Fibroblast of pulmonary artery (primary cell): ENCODE measurements around the gene KSR2.
"Not testable (repeated sequence)": the region's sequence is repeated elsewhere in the genome, so short reads cannot be mapped to it uniquely, and the experiment has no call there.

ENCODE experiments used
- DNase-seq: peaks from one replicate; pipeline ENCODE4 v3.0.0-alpha.2; 2010; ENCODE audit warnings: low read depth
- H3K4me3 ChIP-seq: replicated peaks from 2 replicates; pipeline ENCODE4 v1.5.1; 2011; ENCODE audit warnings: low read depth, mild to moderate bottlenecking, control low read depth, low read length, moderate library complexity
- TF ChIP-seq, protein P1 (sequence below): IDR thresholded peaks from 2 replicates; pipeline ENCODE4 v1.5.1; 2011; ENCODE audit warnings: mild to moderate bottlenecking, control low read depth, low read length, inconsistent platforms; ENCODE audit errors: missing control alignments

Gene KSR2

DNA sequence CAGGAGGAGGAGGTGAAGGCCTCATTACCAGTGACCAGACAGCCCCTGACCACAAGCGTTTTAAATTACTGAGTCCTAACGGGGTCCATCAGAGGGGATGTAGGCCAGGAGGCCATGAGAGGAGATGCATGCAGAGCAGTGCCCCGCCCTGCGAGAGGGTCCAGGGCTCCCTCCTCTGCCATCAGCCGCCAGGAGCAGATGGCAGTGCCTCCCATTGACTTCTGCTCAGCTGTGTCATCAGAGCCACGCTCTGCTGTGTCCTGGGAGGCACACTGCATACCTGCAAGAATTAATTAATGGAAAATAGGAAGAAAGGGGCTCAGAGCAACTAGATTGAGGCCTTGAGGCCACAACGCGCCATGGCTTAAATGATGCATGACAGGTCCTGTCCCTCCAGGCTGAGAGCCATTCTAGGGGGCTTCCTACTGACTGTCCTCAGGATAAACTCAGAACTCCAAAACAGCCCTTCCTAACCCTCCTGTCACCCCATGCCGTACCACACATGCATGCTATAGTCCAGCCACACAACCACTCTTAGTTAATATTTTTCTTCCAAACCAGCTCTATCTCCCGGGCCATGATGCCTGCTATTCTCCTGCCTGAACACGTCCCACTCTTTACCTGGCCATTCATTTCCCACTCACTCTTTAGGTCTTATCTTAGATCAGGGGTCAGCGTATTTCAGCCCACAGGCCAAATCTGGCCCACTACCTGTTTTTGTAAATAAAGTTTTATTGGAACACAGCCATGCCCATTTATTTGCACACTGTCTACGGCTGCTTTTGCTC lies 235.8 kb downstream of the KSR2 start:
- DNase-seq = no peak
- no peak overlapping the region for H3K4me3 ChIP-seq
- TF ChIP-seq, protein P1, sequence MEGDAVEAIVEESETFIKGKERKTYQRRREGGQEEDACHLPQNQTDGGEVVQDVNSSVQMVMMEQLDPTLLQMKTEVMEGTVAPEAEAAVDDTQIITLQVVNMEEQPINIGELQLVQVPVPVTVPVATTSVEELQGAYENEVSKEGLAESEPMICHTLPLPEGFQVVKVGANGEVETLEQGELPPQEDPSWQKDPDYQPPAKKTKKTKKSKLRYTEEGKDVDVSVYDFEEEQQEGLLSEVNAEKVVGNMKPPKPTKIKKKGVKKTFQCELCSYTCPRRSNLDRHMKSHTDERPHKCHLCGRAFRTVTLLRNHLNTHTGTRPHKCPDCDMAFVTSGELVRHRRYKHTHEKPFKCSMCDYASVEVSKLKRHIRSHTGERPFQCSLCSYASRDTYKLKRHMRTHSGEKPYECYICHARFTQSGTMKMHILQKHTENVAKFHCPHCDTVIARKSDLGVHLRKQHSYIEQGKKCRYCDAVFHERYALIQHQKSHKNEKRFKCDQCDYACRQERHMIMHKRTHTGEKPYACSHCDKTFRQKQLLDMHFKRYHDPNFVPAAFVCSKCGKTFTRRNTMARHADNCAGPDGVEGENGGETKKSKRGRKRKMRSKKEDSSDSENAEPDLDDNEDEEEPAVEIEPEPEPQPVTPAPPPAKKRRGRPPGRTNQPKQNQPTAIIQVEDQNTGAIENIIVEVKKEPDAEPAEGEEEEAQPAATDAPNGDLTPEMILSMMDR = no peak

GRCh38 chr12:117731131-117731530 lies 237.7 kb downstream of the KSR2 start:
- not testable (repeated sequence) for DNase-seq, H3K4me3 ChIP-seq

GRCh38 chr12:117727301-117727700 lies 241.5 kb downstream of the KSR2 start:
- no peak for DNase-seq

GRCh38 chr12:117724543-117724942 lies 244.2 kb downstream of the KSR2 start:
- no peak for DNase-seq

More at GRCh38 chr12:117727301-117727700, 241.5 kb downstream of the KSR2 start:
- TF ChIP-seq, protein P1 = no peak
- no peak overlapping the region for H3K4me3 ChIP-seq

DNA sequence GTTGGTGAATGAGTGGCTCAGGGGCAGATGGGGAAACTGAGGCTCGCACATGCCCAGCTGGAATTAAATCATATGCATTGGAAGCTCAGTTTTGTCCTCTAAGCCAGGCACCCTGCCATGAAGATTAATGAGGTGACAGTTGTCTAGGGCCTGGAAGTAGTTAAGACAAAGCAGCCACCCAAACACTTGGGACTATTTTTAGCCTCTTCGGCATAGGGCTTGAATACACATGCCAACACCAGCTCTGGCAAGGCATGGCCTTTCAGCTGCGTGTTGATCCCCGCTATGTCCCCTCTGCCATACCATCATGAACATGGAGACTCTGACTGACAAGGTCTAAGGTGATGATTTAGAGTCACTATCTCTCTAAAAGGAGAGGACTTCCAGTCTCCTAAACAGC lies 250.2 kb downstream of the KSR2 start:
- TF ChIP-seq, protein P1 = no peak
- no peak for DNase-seq
- no peak overlapping the region for H3K4me3 ChIP-seq

More at GRCh38 chr12:117724543-117724942, 244.2 kb downstream of the KSR2 start:
- H3K4me3 ChIP-seq = no peak overlapping the region
- TF ChIP-seq, protein P1 = no peak

DNA sequence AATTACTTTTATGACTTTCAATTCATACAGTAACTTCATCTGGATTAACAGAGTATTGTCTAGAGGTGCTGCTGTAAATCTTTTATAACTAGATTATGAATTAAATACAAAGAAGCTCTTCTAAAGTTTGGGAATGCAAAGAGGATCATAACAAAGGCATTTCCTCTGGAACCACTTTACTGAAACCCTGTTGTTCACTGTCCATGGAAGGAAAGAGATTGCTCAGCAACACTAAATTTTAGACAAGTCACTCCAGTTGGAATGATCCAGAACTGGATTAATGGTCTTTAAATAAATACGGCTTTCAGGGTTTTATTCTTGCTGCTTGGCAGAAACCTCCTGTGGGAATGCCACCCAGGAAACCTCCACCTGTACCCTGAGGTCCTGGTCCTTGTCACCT lies 250.6 kb downstream of the KSR2 start:
- TF ChIP-seq, protein P1 = no peak
- no peak for DNase-seq
- no peak overlapping the region for H3K4me3 ChIP-seq

- no peak for DNase-seq
- TF ChIP-seq, protein P1 = no peak
- H3K4me3 ChIP-seq = no peak overlapping the region
Measured at GRCh38 chr12:117714203-117714602, 254.6 kb downstream of the KSR2 start.
